ENCODE measurements around the gene ESYT3.

DNA sequence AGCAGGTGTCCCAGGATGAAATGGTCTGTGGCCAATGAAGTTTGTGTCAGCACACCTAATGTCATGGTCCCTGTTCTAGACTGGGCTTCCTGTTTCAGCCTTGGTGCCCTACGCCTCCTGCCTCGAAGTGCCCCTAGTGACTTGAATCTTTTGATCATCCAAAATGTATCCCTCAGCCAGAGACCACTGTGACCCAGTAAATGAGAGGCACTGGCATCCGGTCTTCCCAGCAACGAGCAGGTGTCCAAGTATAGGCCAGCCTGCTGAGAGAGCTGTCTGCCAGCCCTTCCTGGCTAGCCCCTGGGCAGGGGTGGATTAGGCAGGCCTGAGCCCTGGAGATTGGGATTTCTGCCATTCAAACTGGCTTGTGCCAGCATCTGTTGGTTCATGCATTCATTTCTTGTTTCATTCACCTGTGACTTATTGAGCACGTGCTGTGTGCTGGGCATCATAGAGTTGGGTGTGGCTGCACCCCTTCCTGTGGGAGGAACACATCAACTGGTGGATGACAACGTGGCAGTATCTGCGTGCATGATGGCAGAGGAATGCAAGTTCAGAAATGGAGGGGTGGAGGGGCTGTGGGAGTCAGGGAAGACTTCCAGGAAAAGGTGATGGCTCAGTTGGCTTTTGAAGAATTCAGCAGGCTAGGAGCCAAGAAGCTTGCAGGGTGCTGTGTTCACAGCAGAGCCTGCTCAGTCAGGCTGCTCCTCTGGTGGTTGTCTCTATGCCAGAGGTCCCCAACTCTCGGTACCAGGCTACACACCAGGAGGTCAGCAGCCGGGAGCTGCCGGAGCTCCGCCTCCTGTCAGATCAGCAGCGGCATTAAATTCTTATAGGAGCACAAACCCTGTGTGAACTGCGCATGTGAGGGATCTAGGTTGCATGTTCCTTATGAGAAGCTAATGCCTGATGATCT, 21.6 kb downstream of the ESYT3 start:
- TF ChIP-seq, protein P1, sequence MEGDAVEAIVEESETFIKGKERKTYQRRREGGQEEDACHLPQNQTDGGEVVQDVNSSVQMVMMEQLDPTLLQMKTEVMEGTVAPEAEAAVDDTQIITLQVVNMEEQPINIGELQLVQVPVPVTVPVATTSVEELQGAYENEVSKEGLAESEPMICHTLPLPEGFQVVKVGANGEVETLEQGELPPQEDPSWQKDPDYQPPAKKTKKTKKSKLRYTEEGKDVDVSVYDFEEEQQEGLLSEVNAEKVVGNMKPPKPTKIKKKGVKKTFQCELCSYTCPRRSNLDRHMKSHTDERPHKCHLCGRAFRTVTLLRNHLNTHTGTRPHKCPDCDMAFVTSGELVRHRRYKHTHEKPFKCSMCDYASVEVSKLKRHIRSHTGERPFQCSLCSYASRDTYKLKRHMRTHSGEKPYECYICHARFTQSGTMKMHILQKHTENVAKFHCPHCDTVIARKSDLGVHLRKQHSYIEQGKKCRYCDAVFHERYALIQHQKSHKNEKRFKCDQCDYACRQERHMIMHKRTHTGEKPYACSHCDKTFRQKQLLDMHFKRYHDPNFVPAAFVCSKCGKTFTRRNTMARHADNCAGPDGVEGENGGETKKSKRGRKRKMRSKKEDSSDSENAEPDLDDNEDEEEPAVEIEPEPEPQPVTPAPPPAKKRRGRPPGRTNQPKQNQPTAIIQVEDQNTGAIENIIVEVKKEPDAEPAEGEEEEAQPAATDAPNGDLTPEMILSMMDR (IDR thresholded peaks at IDR 0.05): no peak
- no peak for TF ChIP-seq EP300 (IDR thresholded peaks at IDR 0.05)
